Ovary (tissue), 9 donors: ENCODE data around the gene TYMP. TPM values are rescaled to one million over a fixed set of nuclear protein-coding genes. Genes with fewer than 3 reads are reported as not detected.
A peak's percentile ranks its signal among the peaks of the same experiment; 100 is the strongest.

Source experiments
- DNase-seq, 5 donors: peaks; one replicate each; pipeline ENCODE4 v3.0.0-alpha.2; 2019 to 2020
- H3K27ac ChIP-seq, 2 donors: fragments of 200-600 bp; one replicate each; pipeline versions ENCODE4 v1.5.1 to v1.8.0; 2019 to 2022
- H3K27me3 ChIP-seq: fragments of 200-600 bp; one replicate; pipeline ENCODE4 v1.8.0; 2022
- H3K36me3 ChIP-seq: fragments of 200-600 bp; sonication (generic); one replicate; pipeline ENCODE4 v1.5.1; 2019
- H3K4me1 ChIP-seq: one replicate; pipeline ENCODE4 v1.8.1; 2013; ENCODE audit warnings: mild to moderate bottlenecking, moderate library complexity; ENCODE audit not compliant: insufficient read depth
- H3K4me3 ChIP-seq: fragments of 200-600 bp; sonication (generic); one replicate; pipeline ENCODE4 v1.5.1; 2017
- H3K9me3 ChIP-seq, 2 donors: fragments of 200-600 bp in 1 of 2; sonication (generic) in 1 of 2; one replicate each; pipeline versions ENCODE4 v1.5.1 to v1.8.1; 2013 to 2019; ENCODE audit warnings: mild to moderate bottlenecking in 1 of 2, moderate library complexity in 1 of 2
- EP300 ChIP-seq: sonication (generic); formaldehyde crosslinking; IDR thresholded peaks from one replicate; pipeline ENCODE4 v1.6.1; 2017; ENCODE audit warnings: antibody characterized with exemption
- POLR2A ChIP-seq: fragments of 450-650 bp; IDR thresholded peaks from one replicate; pipeline ENCODE4 v1.6.1; 2017; ENCODE audit warnings: antibody characterized with exemption, mild to moderate bottlenecking, moderate library complexity
- WGBS, 3 donors: extraction: QIAGEN DNeasy Blood & Tissue Kit in 1 of 3; methylation state at CpG; one replicate each; pipeline versions ENCODE4 v1.1.5 to v1.1.7; 2013 to 2017; 5-methylcytosine and 5-hydroxymethylcytosine counted together
- intact Hi-C, 4 donors: fragments of 100-400 bp; cut with DNase I; formaldehyde crosslinking; loops; one replicate each; pipeline versions ENCODE4 v1.11.0 to v1.15.1; 2022 to 2023
- polyA plus RNA-seq, 2 donors: library from polyadenylated mRNA; stranded (reverse); fragments of 200-250 nt in 1 of 2; fragments of 350-450 nt in 1 of 2; fragmentation: Illumina TruSeq in 1 of 2; extraction: RNeasy Lipid Tissue Mini Kit (QIAGEN cat#74804) in 1 of 2; gene quantifications; one replicate each; pipeline ENCODE4 v1.2.3, GENCODE V29; 2013 to 2014
- total RNA-seq, 7 donors: library from RNA; depleted of rRNA in 2 of 7; stranded (reverse); fragments of >200 nt in 2 of 7; fragmentation: NEBNext Ultra II Directional in 3 of 7; extraction: Animal tissue kit (Norgen Biotek cat#: 25700) in 3 of 7; gene quantifications; one replicate each; pipeline versions ENCODE4 v1.1.0 to v1.2.4, GENCODE V29; 2016 to 2023
- TF ChIP-seq, protein P1 (sequence below), 3 donors: fragments of 450-650 bp in 2 of 3; fragments of 200-600 bp in 1 of 3; IDR thresholded peaks; one replicate each; pipeline versions ENCODE4 v1.5.1 to v1.8.0; 2016 to 2022; ENCODE audit warnings: antibody characterized with exemption in 3 of 3, mild to moderate bottlenecking in 1 of 3
- donor health status: DM: no; HTN: no; CAD: no; lungs with moderate emphysema.
- donor health status: DM: no; HTN: no; CAD: no.
- donor health status: Bipolar disorder and iron deficiency.
- donor health status: DM: yes; HTN: yes; CAD: no.
- donor health status: DM: no; HTN: no; CAD: no.
- donor health status: DM: yes; HTN: yes; CAD: no.

Gene TYMP
- total and polyA plus RNA-seq, 9 donors: 2.7 to 72.4 (median 14.8) TPM

DNA sequence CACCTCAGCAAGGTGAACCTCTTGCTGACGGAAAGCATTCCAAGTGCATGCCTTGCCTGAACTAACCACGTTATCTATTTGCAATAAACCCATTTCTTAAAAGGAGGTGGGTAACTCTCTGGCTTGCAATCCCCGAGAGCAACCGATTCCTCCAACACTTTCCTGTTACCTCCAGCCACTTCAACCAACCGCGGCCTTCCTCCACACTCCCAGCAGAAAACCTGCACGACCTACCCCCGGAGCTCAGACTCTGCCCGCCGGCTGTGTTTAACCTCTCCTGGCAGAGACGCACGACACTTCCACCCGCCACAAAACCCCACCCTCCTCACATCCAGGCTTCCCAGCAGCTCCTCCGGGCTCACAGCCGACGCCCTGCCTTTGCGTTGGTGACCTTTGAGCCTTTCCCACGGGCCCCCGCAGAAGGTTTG is 5.1 kb downstream of the TYMP start:
- TF ChIP-seq POLR2A (no peak), EP300 (no peak)
- TF ChIP-seq, protein P1, sequence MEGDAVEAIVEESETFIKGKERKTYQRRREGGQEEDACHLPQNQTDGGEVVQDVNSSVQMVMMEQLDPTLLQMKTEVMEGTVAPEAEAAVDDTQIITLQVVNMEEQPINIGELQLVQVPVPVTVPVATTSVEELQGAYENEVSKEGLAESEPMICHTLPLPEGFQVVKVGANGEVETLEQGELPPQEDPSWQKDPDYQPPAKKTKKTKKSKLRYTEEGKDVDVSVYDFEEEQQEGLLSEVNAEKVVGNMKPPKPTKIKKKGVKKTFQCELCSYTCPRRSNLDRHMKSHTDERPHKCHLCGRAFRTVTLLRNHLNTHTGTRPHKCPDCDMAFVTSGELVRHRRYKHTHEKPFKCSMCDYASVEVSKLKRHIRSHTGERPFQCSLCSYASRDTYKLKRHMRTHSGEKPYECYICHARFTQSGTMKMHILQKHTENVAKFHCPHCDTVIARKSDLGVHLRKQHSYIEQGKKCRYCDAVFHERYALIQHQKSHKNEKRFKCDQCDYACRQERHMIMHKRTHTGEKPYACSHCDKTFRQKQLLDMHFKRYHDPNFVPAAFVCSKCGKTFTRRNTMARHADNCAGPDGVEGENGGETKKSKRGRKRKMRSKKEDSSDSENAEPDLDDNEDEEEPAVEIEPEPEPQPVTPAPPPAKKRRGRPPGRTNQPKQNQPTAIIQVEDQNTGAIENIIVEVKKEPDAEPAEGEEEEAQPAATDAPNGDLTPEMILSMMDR (IDR thresholded peaks at IDR 0.05): no peak
- intact Hi-C loops: loop anchor here in 2 of 4 donors (10.0 kb wide), 2 partner anchors 270 to 280 kb away; partner anchors contain the start of genes HDAC10 (in 1 of the 2) and TUBGCP6 (in 1 of the 2)
- Histone ChIP-seq H3K27me3 (no peaks in the 10 kb centered on the region), H3K36me3 (no peaks in the 10 kb centered on the region), H3K4me3 (peak overlapping the region; percentile 55), H3K4me1 (peaks cover 12% of the 10 kb centered on the region), H3K27ac (peak overlapping the region in 1 of 2 donors; percentile 87), H3K9me3 (no peaks in the 10 kb centered on the region)
- WGBS, 3 donors: 5 to 8% (median 7%) methylated on average over 19 of the region's 19 CpGs
- no peak for DNase-seq

GRCh38 chr22:50523806-50524675 is 5.8 kb downstream of the TYMP start:
- TF ChIP-seq, protein P1 (IDR thresholded peaks at IDR 0.05): no peak
- TF ChIP-seq POLR2A (no peak), EP300 (no peak)
- Histone ChIP-seq H3K27ac (no peak overlapping the region), H3K4me3 (peak overlapping the region; percentile 55), H3K9me3 (no peaks in the 10 kb centered on the region), H3K27me3 (no peaks in the 10 kb centered on the region), H3K4me1 (peaks cover 12% of the 10 kb centered on the region), H3K36me3 (no peaks in the 10 kb centered on the region)
- WGBS, 3 donors: 73 to 80% (median 78%) methylated on average over 25 of the region's 25 CpGs
- DNase-seq: peak in 1 of 5 donors; percentile 38
- intact Hi-C loops: loop anchor here in 2 of 4 donors (10.0 kb wide), 2 partner anchors 269 to 279 kb away; partner anchors contain the start of genes HDAC10 (in 1 of the 2) and TUBGCP6 (in 1 of the 2)

GRCh38 chr22:50523458-50523805 is 6.4 kb downstream of the TYMP start:
- Histone ChIP-seq H3K27ac (no peak overlapping the region), H3K4me1 (peaks cover 11% of the 10 kb centered on the region), H3K4me3 (no peak overlapping the region), H3K27me3 (no peaks in the 10 kb centered on the region), H3K36me3 (no peaks in the 10 kb centered on the region), H3K9me3 (no peaks in the 10 kb centered on the region)
- WGBS, 3 donors: 78 to 88% (median 86%) methylated on average over 16 of the region's 16 CpGs
- TF ChIP-seq EP300: no peak
- TF ChIP-seq, protein P1 (IDR thresholded peaks at IDR 0.05): no peak
- TF ChIP-seq POLR2A: no peak
- intact Hi-C loops: loop anchor here in 2 of 4 donors (10.0 kb wide), 2 partner anchors 269 to 279 kb away; partner anchors contain the start of genes HDAC10 (in 1 of the 2) and TUBGCP6 (in 1 of the 2)
- no peak for DNase-seq

GRCh38 chr22:50522806-50523438 is 6.9 kb downstream of the TYMP start:
- no peaks in the 10 kb centered on the region for H3K9me3 ChIP-seq

More at GRCh38 chr22:50522806-50523438, 6.9 kb downstream of the TYMP start:
- Histone ChIP-seq H3K4me1 (peaks cover 11% of the 10 kb centered on the region), H3K4me3 (no peak overlapping the region), H3K27me3 (no peaks in the 10 kb centered on the region), H3K36me3 (no peaks in the 10 kb centered on the region), H3K27ac (no peak overlapping the region)
- TF ChIP-seq EP300 (no peak), POLR2A (no peak)
- TF ChIP-seq, protein P1 (IDR thresholded peaks at IDR 0.05): no peak
- intact Hi-C loops: loop anchor here in 2 of 4 donors (10.0 kb wide), 2 partner anchors 268 to 278 kb away; partner anchors contain the start of genes HDAC10 (in 1 of the 2) and TUBGCP6 (in 1 of the 2)
- no peak for DNase-seq
- WGBS, 3 donors: 72 to 83% (median 73%) methylated on average over 21 to 22 of the region's 22 CpGs
